PC-3 (cell line): ENCODE measurements around the gene KREMEN2. TPM values are rescaled to one million over a fixed set of nuclear protein-coding genes. Genes with fewer than 3 reads are reported as not detected.

Source experiments
- ATAC-seq: fragments of 200-7000 bp; cut with Tn5 transposase; 2 replicates; pipeline ENCODE4 v1.9.1; 2020; ENCODE audit warnings: mild to moderate bottlenecking, moderate library complexity
- BruUV-seq: library from RNA; stranded (reverse); fragments of 400-500 nt; replicated peaks from 2 replicates; lab custom pipeline; 2021; lab: Mats Ljungman, UMichigan
- CTCF ChIA-PET: fragments of 300-600 bp; sonication (Branson Sonifier 250); formaldehyde crosslinking; loops from one replicate; lab custom pipeline; 2022; ENCODE audit warnings: antibody characterized with exemption; lab: Charles Lee
- POLR2A ChIA-PET: fragments of 300-600 bp; sonication (Branson Sonifier 250); formaldehyde crosslinking; loops from one replicate; lab custom pipeline; 2022; ENCODE audit warnings: antibody characterized with exemption; ENCODE audit not compliant: unreplicated experiment; lab: Charles Lee
- DNase-seq: peaks from one replicate; pipeline ENCODE4 v3.0.0-alpha.2; 2015
- H2AFZ ChIP-seq: fragments of 300-600 bp; sonication (generic); 2 replicates; pipeline ENCODE4 v1.6.0; 2016; ENCODE audit warnings: antibody characterized with exemption, low read length
- H3F3A ChIP-seq: fragments of 300-600 bp; sonication (generic); one replicate; pipeline ENCODE4 v1.6.0; 2017; ENCODE audit warnings: antibody characterized with exemption, low read length, control low read depth, mild to moderate bottlenecking; ENCODE audit not compliant: unreplicated experiment
- H3K27ac ChIP-seq: fragments of 300-600 bp; sonication (generic); 2 replicates; pipeline ENCODE4 v1.5.1; 2016; ENCODE audit warnings: mild to moderate bottlenecking, low read length
- H3K27me3 ChIP-seq: fragments of 300-600 bp; sonication (generic); 2 replicates; pipeline ENCODE4 v1.6.1; 2016; ENCODE audit warnings: low read length, mixed read lengths
- H3K36me3 ChIP-seq: fragments of 300-600 bp; sonication (generic); 2 replicates; pipeline ENCODE4 v1.6.1; 2016; ENCODE audit warnings: low read depth, mixed run types, low read length, mixed read lengths
- H3K4me1 ChIP-seq: fragments of 300-600 bp; sonication (generic); 2 replicates; pipeline ENCODE4 v1.5.1; 2016; ENCODE audit warnings: low read length; ENCODE audit not compliant: insufficient read depth
- H3K4me2 ChIP-seq: fragments of 300-600 bp; sonication (generic); 2 replicates; pipeline ENCODE4 v1.6.0; 2016; ENCODE audit warnings: low read length
- H3K4me3 ChIP-seq: fragments of 300-600 bp; sonication (generic); 2 replicates; pipeline ENCODE4 v1.5.1; 2016; ENCODE audit warnings: mild to moderate bottlenecking, low read length, mixed read lengths
- H3K79me2 ChIP-seq: fragments of 300-600 bp; sonication (generic); 2 replicates; pipeline ENCODE4 v1.6.1; 2017; ENCODE audit warnings: low read length, mixed read lengths
- H3K9ac ChIP-seq: fragments of 300-600 bp; sonication (generic); 2 replicates; pipeline ENCODE4 v1.6.0; 2016; ENCODE audit warnings: mild to moderate bottlenecking, low read length
- H3K9me2 ChIP-seq: fragments of 300-600 bp; sonication (generic); replicated peaks from 2 replicates; pipeline ENCODE4 v1.6.1; 2016; ENCODE audit warnings: mixed run types, low read length, mixed read lengths
- H3K9me3 ChIP-seq: fragments of 300-600 bp; sonication (generic); 2 replicates; pipeline ENCODE4 v1.6.1; 2016; ENCODE audit warnings: low read length, mixed read lengths
- H4K20me1 ChIP-seq: fragments of 300-600 bp; sonication (generic); 2 replicates; pipeline ENCODE4 v1.6.1; 2016; ENCODE audit warnings: low read length, mixed read lengths
- CTCF ChIP-seq: fragments of 300-600 bp; sonication (generic); conservative IDR thresholded peaks from 2 replicates; pipeline ENCODE4 v1.5.1; 2017; ENCODE audit warnings: antibody characterized with exemption, low read depth, mild to moderate bottlenecking, low read length
- EZH2 ChIP-seq: fragments of 300-600 bp; sonication (generic); IDR thresholded peaks from one replicate; pipeline ENCODE4 v1.6.1; 2017; ENCODE audit warnings: antibody characterized with exemption, mild to moderate bottlenecking, low read length; ENCODE audit not compliant: unreplicated experiment
- EZH2phosphoT487 ChIP-seq: fragments of 300-600 bp; sonication (generic); IDR thresholded peaks from 2 replicates; pipeline ENCODE4 v1.6.1; 2018; ENCODE audit warnings: mild to moderate bottlenecking, antibody characterized with exemption, low read length, borderline replicate concordance
- intact Hi-C: fragments of 100-400 bp; cut with micrococcal nuclease; formaldehyde crosslinking; loops from 2 replicates; pipeline ENCODE4 v1.9.0; 2023
- total RNA-seq: library from RNA; depleted of rRNA; stranded (reverse); fragments of >200 nt; gene quantifications from 2 replicates; pipeline ENCODE4 v1.2.3, GENCODE V29; 2014

The KREMEN2 gene
- total RNA-seq, 1 experiment from 2014 or later = 3.6 TPM

- no peak for DNase-seq
- Histone ChIP-seq H3K79me2 (no peaks in the 10 kb centered on the region), H3K9ac (no peak overlapping the region), H3K27me3 (no peaks in the 10 kb centered on the region), H3K4me3 (peak overlapping the region; percentile 74), H3K36me3 (no peaks in the 10 kb centered on the region), H3K4me2 (peak overlapping the region; percentile 98), H3K4me1 (0 out of 2 replicates have a peak, but pooled peaks cover 11% of the 10 kb centered on the region), H4K20me1 (no peaks in the 10 kb centered on the region), H3K27ac (no peak overlapping the region), H3K9me2 (no peaks in the 10 kb centered on the region), H3K9me3 (no peaks in the 10 kb centered on the region), H2AFZ (peak overlapping the region; percentile 75), H3F3A (no peaks in the 10 kb centered on the region)
- intact Hi-C loops = loop anchor here (10.0 kb wide), 1 partner anchor 58 kb away; no protein-coding TSS in a partner anchor
- CTCF ChIA-PET = no interaction called here
- BruUV-seq = no TSS peak
- no peak for ATAC-seq
- TF ChIP-seq EZH2phosphoT487 = no peak
- TF ChIP-seq EZH2 = no peak
- no peak for TF ChIP-seq CTCF
- POLR2A ChIA-PET = no interaction called here
Observed at GRCh38 chr16:2963074-2963722, 877 bp upstream of the KREMEN2 start.

GRCh38 chr16:2964475-2965336 lies 631 bp downstream of the KREMEN2 start:
- Histone ChIP-seq H3K9me3 (no peaks in the 10 kb centered on the region), H3K4me3 (peak overlapping the region; percentile 74), H2AFZ (peak overlapping the region; percentile 75), H3F3A (no peaks in the 10 kb centered on the region), H3K79me2 (no peaks in the 10 kb centered on the region), H3K27me3 (no peaks in the 10 kb centered on the region), H4K20me1 (no peaks in the 10 kb centered on the region), H3K4me1 (0 out of 2 replicates have a peak, but pooled peaks cover 13% of the 10 kb centered on the region), H3K36me3 (no peaks in the 10 kb centered on the region), H3K27ac (no peak overlapping the region), H3K9ac (no peak overlapping the region), H3K4me2 (peak overlapping the region; percentile 98), H3K9me2 (no peaks in the 10 kb centered on the region)
- intact Hi-C loops = loop anchor here (10.0 kb wide), 1 partner anchor 60 kb away; no protein-coding TSS in a partner anchor
- ATAC-seq (peak; percentile 28), DNase-seq (peak; percentile 71)
- no TSS peak for BruUV-seq
- peak; percentile 5; the same call in 1 of the 2 replicates for TF ChIP-seq CTCF
- TF ChIP-seq EZH2 = no peak
- CTCF ChIA-PET = interaction anchor here (0.6 kb wide), 1 partner anchor 15 kb away, joined by 15 read pairs; no protein-coding TSS in a partner anchor
- POLR2A ChIA-PET = interaction anchor here (0.9 kb wide), 1 partner anchor 53 kb away, joined by 4 read pairs; the partner anchor contains the start of gene FLYWCH1
